Osteoblast (primary cell): Measurements from ENCODE around the gene SPP2. TPM values are rescaled to one million over a fixed set of nuclear protein-coding genes. Genes with fewer than 3 reads are reported as not detected.

Experiments
- DNase-seq: peaks from one replicate; pipeline ENCODE4 v3.0.0; 2011; ENCODE audit warnings: low spot score, mixed read lengths; ENCODE audit not compliant: insufficient read length; ENCODE audit errors: missing footprints
- H2AFZ ChIP-seq: 2 replicates; pipeline ENCODE4 v1.6.0; 2011; ENCODE audit warnings: mild to moderate bottlenecking, low read length
- H3K27ac ChIP-seq: 2 replicates; pipeline ENCODE4 v1.5.1; 2011; ENCODE audit warnings: mild to moderate bottlenecking, low read depth, low read length, moderate library complexity
- H3K27me3 ChIP-seq: 2 replicates; pipeline ENCODE4 v1.6.0; 2012; ENCODE audit warnings: mild to moderate bottlenecking, control low read depth, inconsistent platforms, low read length, moderate library complexity; ENCODE audit not compliant: insufficient read depth
- H3K36me3 ChIP-seq: 2 replicates; pipeline ENCODE4 v1.5.1; 2011; ENCODE audit warnings: mild to moderate bottlenecking, low read length, control low read depth, moderate library complexity; ENCODE audit not compliant: insufficient read depth
- H3K4me1 ChIP-seq: 2 replicates; pipeline ENCODE4 v1.5.1; 2011; ENCODE audit warnings: mild to moderate bottlenecking, low read length, control low read depth, moderate library complexity; ENCODE audit not compliant: insufficient read depth
- H3K4me2 ChIP-seq: 2 replicates; pipeline ENCODE4 v1.6.0; 2011; ENCODE audit warnings: mild to moderate bottlenecking, low read length; ENCODE audit not compliant: insufficient read depth
- H3K4me3 ChIP-seq: fragments of 200-600 bp; sonication (generic); 3 replicates; pipeline ENCODE4 v1.5.1; 2012; ENCODE audit warnings: mild to moderate bottlenecking, low read length, inconsistent platforms; ENCODE audit not compliant: insufficient read depth
- H3K79me2 ChIP-seq: 2 replicates; pipeline ENCODE4 v1.6.0; 2012; ENCODE audit warnings: mild to moderate bottlenecking, low read length, control low read depth, inconsistent platforms; ENCODE audit not compliant: insufficient read depth
- H3K9me3 ChIP-seq: 2 replicates; pipeline ENCODE4 v1.5.1; 2011; ENCODE audit warnings: low read depth, low read length, control low read depth
- H4K20me1 ChIP-seq: 2 replicates; pipeline ENCODE4 v1.6.0; 2012; ENCODE audit warnings: mild to moderate bottlenecking, low read length, control low read depth; ENCODE audit not compliant: insufficient read depth
- CTCF ChIP-seq: IDR thresholded peaks from 2 replicates; pipeline ENCODE4 v1.5.1; 2011; ENCODE audit warnings: mild to moderate bottlenecking, low read depth, low read length, moderate library complexity; ENCODE audit errors: extremely low read depth
- total RNA-seq: library from RNA; depleted of rRNA; stranded (reverse); fragments of >200 nt; gene quantifications from 2 replicates; pipeline ENCODE4 v1.2.3, GENCODE V29; 2012

The SPP2 gene
- total RNA-seq, 1 donor = not detected

- Histone ChIP-seq H2AFZ (no peak overlapping the region), H3K27me3 (no peaks in the 10 kb centered on the region), H3K79me2 (no peaks in the 10 kb centered on the region), H4K20me1 (no peaks in the 10 kb centered on the region), H3K4me2 (no peak overlapping the region), H3K27ac (no peak overlapping the region), H3K4me3 (no peak overlapping the region), H3K4me1 (peaks cover 4% of the 10 kb centered on the region), H3K36me3 (no peaks in the 10 kb centered on the region), H3K9me3 (no peaks in the 10 kb centered on the region)
- no peak for DNase-seq
- TF ChIP-seq CTCF = no peak
Observed at GRCh38 chr2:234046521-234046920, 4.0 kb upstream of the SPP2 start.

- Histone ChIP-seq H4K20me1 (no peaks in the 10 kb centered on the region), H3K79me2 (no peaks in the 10 kb centered on the region), H3K9me3 (no peaks in the 10 kb centered on the region), H3K4me2 (no peak overlapping the region), H3K4me3 (no peak overlapping the region), H3K27me3 (no peaks in the 10 kb centered on the region), H3K36me3 (no peaks in the 10 kb centered on the region), H2AFZ (no peak overlapping the region), H3K4me1 (peaks cover 6% of the 10 kb centered on the region), H3K27ac (no peak overlapping the region)
- TF ChIP-seq CTCF = no peak
- no peak for DNase-seq
Observed at GRCh38 chr2:234047361-234047760, 3.1 kb upstream of the SPP2 start.

- Histone ChIP-seq H3K4me3 (no peak overlapping the region), H3K4me1 (peaks cover 6% of the 10 kb centered on the region), H3K36me3 (no peaks in the 10 kb centered on the region), H3K4me2 (no peak overlapping the region), H3K79me2 (no peaks in the 10 kb centered on the region), H3K27ac (no peak overlapping the region), H2AFZ (no peak overlapping the region), H3K27me3 (no peaks in the 10 kb centered on the region), H4K20me1 (no peaks in the 10 kb centered on the region), H3K9me3 (no peaks in the 10 kb centered on the region)
- no peak for TF ChIP-seq CTCF
- no peak for DNase-seq
Observed at GRCh38 chr2:234048049-234048448, 2.5 kb upstream of the SPP2 start.

GRCh38 chr2:234051374-234052070 is 1.0 kb downstream of the SPP2 start:
- Histone ChIP-seq H4K20me1 (no peaks in the 10 kb centered on the region), H3K4me1 (peaks cover 6% of the 10 kb centered on the region), H3K9me3 (no peaks in the 10 kb centered on the region), H3K79me2 (no peaks in the 10 kb centered on the region), H3K27me3 (no peaks in the 10 kb centered on the region), H3K4me3 (no peak overlapping the region), H3K4me2 (no peak overlapping the region), H3K27ac (no peak overlapping the region), H3K36me3 (no peaks in the 10 kb centered on the region), H2AFZ (no peak overlapping the region)
- no peak for TF ChIP-seq CTCF
- no peak for DNase-seq
